ENCODE results near the gene ACOT9.
"Not testable (repeated sequence)": the region's sequence is repeated elsewhere in the genome, so short reads cannot be mapped to it uniquely, and the experiment has no call there.

Gene ACOT9

GRCh38 chrX:23692166-23692565 lies 50.9 kb downstream of the ACOT9 start:
- DNase-seq (ENCODE audit: low read depth) = no peak

GRCh38 chrX:23676486-23676885 lies 66.6 kb downstream of the ACOT9 start:
- DNase-seq (ENCODE audit: low read depth) = not testable (repeated sequence)

GRCh38 chrX:23673108-23673507 lies 70.0 kb downstream of the ACOT9 start:
- no peak for DNase-seq (ENCODE audit: low read depth)

GRCh38 chrX:23670528-23670927 lies 72.5 kb downstream of the ACOT9 start:
- no peak for DNase-seq (ENCODE audit: low read depth)

- DNase-seq (ENCODE audit: low read depth) = peak; percentile 0
Observed at GRCh38 chrX:23668335-23668734, 74.7 kb downstream of the ACOT9 start.

- peak; percentile 90 for DNase-seq (ENCODE audit: low read depth)
Observed at GRCh38 chrX:23667239-23668177, 75.6 kb downstream of the ACOT9 start, which contains the start of gene PRDX4. Gene PRDX4 (plus strand): TSS chrX:23667493. CDS start chrX:23667571, 78 bp downstream.

- no peak for DNase-seq (ENCODE audit: low read depth)
Observed at GRCh38 chrX:23666282-23666681, 76.8 kb downstream of the ACOT9 start.

GRCh38 chrX:23664496-23664895 lies 78.6 kb downstream of the ACOT9 start:
- no peak for DNase-seq (ENCODE audit: low read depth)

GRCh38 chrX:23662853-23663252 lies 80.2 kb downstream of the ACOT9 start:
- peak; percentile 6 for DNase-seq (ENCODE audit: low read depth)

- DNase-seq (ENCODE audit: low read depth) = no peak
Observed at GRCh38 chrX:23662187-23662586, 80.9 kb downstream of the ACOT9 start.

GRCh38 chrX:23661671-23662070 lies 81.4 kb downstream of the ACOT9 start:
- DNase-seq (ENCODE audit: low read depth) = no peak

GRCh38 chrX:23660766-23661132 lies 82.3 kb downstream of the ACOT9 start:
- no peak for DNase-seq (ENCODE audit: low read depth)

GRCh38 chrX:23660083-23660765 lies 82.9 kb downstream of the ACOT9 start:
- DNase-seq (ENCODE audit: low read depth) = not testable (repeated sequence)

- DNase-seq (ENCODE audit: low read depth) = no peak
Observed at GRCh38 chrX:23659339-23659738, 83.7 kb downstream of the ACOT9 start.

GRCh38 chrX:23656684-23657083 lies 86.4 kb downstream of the ACOT9 start:
- DNase-seq (ENCODE audit: low read depth) = no peak

- no peak for DNase-seq (ENCODE audit: low read depth)
Observed at GRCh38 chrX:23656091-23656490, 87.0 kb downstream of the ACOT9 start.

All from fibroblast of gingiva (primary cell).